Coronary artery (tissue), 2 donors: ENCODE data around the gene INPP5D.

Experiments used
- DNase-seq: peaks from one replicate; pipeline ENCODE4 v3.0.0-alpha.2; 2017; ENCODE audit warnings: low spot score
- H3K27ac ChIP-seq, 2 donors: fragments of 200-600 bp; sonication (generic); one replicate each; pipeline ENCODE4 v1.5.1; 2016 to 2019
- H3K4me3 ChIP-seq: fragments of 200-600 bp; sonication (generic); 2 replicates; pipeline ENCODE4 v1.5.1; 2016; ENCODE audit warnings: mild to moderate bottlenecking, moderate library complexity
- CTCF ChIP-seq: fragments of 200-600 bp; sonication (generic); IDR thresholded peaks from one replicate; pipeline ENCODE4 v1.5.1; 2019; ENCODE audit warnings: antibody characterized with exemption

The INPP5D gene

GRCh38 chr2:233142355-233142897 is 82.3 kb downstream of the INPP5D start:
- no peak for TF ChIP-seq CTCF
- no peak for DNase-seq
- no peak overlapping the region for H3K4me3 ChIP-seq
- H3K27ac ChIP-seq: no peak overlapping the region

GRCh38 chr2:233143700-233144331 is 83.7 kb downstream of the INPP5D start:
- Histone ChIP-seq H3K27ac (no peak overlapping the region), H3K4me3 (no peak overlapping the region)
- no peak for DNase-seq
- no peak for TF ChIP-seq CTCF

- DNase-seq: no peak
- Histone ChIP-seq H3K27ac (no peak overlapping the region), H3K4me3 (no peak overlapping the region)
- no peak for TF ChIP-seq CTCF
Measured at GRCh38 chr2:233145726-233146125, 85.6 kb downstream of the INPP5D start.

GRCh38 chr2:233146194-233146593 is 86.1 kb downstream of the INPP5D start:
- no peak overlapping the region for H3K27ac ChIP-seq
- no peak for TF ChIP-seq CTCF
- H3K4me3 ChIP-seq: no peak overlapping the region
- no peak for DNase-seq

GRCh38 chr2:233147136-233147828 is 87.1 kb downstream of the INPP5D start:
- no peak overlapping the region for H3K27ac ChIP-seq
- no peak overlapping the region for H3K4me3 ChIP-seq
- DNase-seq: no peak
- TF ChIP-seq CTCF: no peak

- no peak overlapping the region for H3K27ac ChIP-seq
- DNase-seq: no peak
- no peak overlapping the region for H3K4me3 ChIP-seq
- no peak for TF ChIP-seq CTCF
Measured at GRCh38 chr2:233147829-233148167, 87.7 kb downstream of the INPP5D start.

- TF ChIP-seq CTCF: no peak
- no peak for DNase-seq
- no peak overlapping the region for H3K27ac ChIP-seq
- no peak overlapping the region for H3K4me3 ChIP-seq
Measured at GRCh38 chr2:233148354-233148753, 88.2 kb downstream of the INPP5D start.
